GM21786 (cell line): ENCODE measurements around the gene XIRP2.

Experiments
- ATAC-seq: cut with Tn5 transposase; IDR thresholded peaks from one replicate; pipeline ENCODE4 v1.9.1; 2021; ENCODE audit not compliant: unreplicated experiment

XIRP2 gene

GRCh38 chr2:167289651-167290410 lies 401.6 kb downstream of the XIRP2 start:
- no peak for ATAC-seq

- peak; percentile 98 for ATAC-seq
Measured at GRCh38 chr2:167292430-167293171, 404.3 kb downstream of the XIRP2 start, which contains the start of gene B3GALT1. Gene B3GALT1 (plus strand): TSS chr2:167293001.

- peak; percentile 1 for ATAC-seq
Measured at GRCh38 chr2:167293172-167293781, 405.0 kb downstream of the XIRP2 start.

- no peak for ATAC-seq
Measured at GRCh38 chr2:167293943-167294775, 405.9 kb downstream of the XIRP2 start.

GRCh38 chr2:167294776-167295140 lies 406.5 kb downstream of the XIRP2 start:
- ATAC-seq: no peak

- no peak for ATAC-seq
Measured at GRCh38 chr2:167297292-167297691, 409.0 kb downstream of the XIRP2 start.

GRCh38 chr2:167298017-167298416 lies 409.7 kb downstream of the XIRP2 start:
- ATAC-seq: no peak
